Activated T-helper 17 cell treated with anti-CD3 and anti-CD28 coated beads, Interleukin-2, amount 50 U/mL, for 72 hours (primary cell): Measurements from ENCODE around the gene TAF8. TPM values are rescaled to one million over a fixed set of nuclear protein-coding genes. Genes with fewer than 3 reads are reported as not detected.
A peak's percentile ranks its signal among the peaks of the same experiment; 100 is the strongest.

Experiments
- ATAC-seq: fragments of 150-1000 bp; cut with Tn5 transposase; replicated peaks from 2 replicates; pipeline ENCODE4 v1.10.0; 2021; ENCODE audit warnings: mild to moderate bottlenecking, moderate library complexity
- H3K27ac Mint-ChIP-seq: one replicate; pipeline ENCODE4 v1.8.0; 2022; ENCODE audit warnings: mixed read lengths
- H3K27me3 Mint-ChIP-seq: one replicate; pipeline ENCODE4 v1.8.0; 2022; ENCODE audit warnings: mixed read lengths
- H3K36me3 Mint-ChIP-seq: one replicate; pipeline ENCODE4 v1.8.0; 2022; ENCODE audit warnings: low read depth, mild to moderate bottlenecking, mixed read lengths
- H3K4me1 Mint-ChIP-seq: one replicate; pipeline ENCODE4 v1.8.0; 2022; ENCODE audit warnings: mixed read lengths
- H3K4me3 Mint-ChIP-seq: one replicate; pipeline ENCODE4 v1.8.0; 2022; ENCODE audit warnings: mild to moderate bottlenecking, mixed read lengths
- H3K9me3 Mint-ChIP-seq: one replicate; pipeline ENCODE4 v1.8.0; 2022; ENCODE audit warnings: mixed read lengths
- total RNA-seq, 2 donors: library from RNA; stranded (reverse); gene quantifications; one replicate each; pipeline ENCODE4 v1.2.3, GENCODE V29; 2022

The TAF8 gene
- total RNA-seq, 2 donors from 2014 or later: 48.8 to 60.9 TPM

DNA sequence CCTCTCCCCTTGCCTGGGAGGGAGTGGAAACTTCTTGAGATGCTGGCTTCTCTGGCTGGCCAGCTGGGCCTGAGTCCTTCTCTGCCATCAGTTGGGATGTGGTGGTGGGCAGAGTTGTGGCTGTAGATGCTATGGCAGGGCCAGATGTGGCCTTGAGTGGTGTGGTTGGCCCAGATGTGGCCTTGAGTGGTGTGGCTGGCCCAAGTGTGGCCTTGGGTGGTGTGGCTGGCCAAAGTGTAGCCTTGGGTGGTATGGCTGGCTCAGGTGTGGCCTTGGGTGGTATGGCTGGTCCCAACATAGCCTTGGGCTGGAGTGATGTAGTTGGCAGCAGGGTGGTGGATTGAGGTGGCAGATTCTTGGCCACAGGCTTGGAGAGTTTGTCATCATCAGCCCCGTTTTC lies 55.4 kb downstream of the TAF8 start:
- H3K36me3 Mint-ChIP-seq: no peaks in the 10 kb centered on the region
- H3K4me1 Mint-ChIP-seq: peaks cover 11% of the 10 kb centered on the region
- H3K4me3 Mint-ChIP-seq: no peak overlapping the region
- H3K9me3 Mint-ChIP-seq: no peaks in the 10 kb centered on the region
- no peak for ATAC-seq
- peak overlapping the region; percentile 8 for H3K27ac Mint-ChIP-seq
- H3K27me3 Mint-ChIP-seq: no peaks in the 10 kb centered on the region

DNA sequence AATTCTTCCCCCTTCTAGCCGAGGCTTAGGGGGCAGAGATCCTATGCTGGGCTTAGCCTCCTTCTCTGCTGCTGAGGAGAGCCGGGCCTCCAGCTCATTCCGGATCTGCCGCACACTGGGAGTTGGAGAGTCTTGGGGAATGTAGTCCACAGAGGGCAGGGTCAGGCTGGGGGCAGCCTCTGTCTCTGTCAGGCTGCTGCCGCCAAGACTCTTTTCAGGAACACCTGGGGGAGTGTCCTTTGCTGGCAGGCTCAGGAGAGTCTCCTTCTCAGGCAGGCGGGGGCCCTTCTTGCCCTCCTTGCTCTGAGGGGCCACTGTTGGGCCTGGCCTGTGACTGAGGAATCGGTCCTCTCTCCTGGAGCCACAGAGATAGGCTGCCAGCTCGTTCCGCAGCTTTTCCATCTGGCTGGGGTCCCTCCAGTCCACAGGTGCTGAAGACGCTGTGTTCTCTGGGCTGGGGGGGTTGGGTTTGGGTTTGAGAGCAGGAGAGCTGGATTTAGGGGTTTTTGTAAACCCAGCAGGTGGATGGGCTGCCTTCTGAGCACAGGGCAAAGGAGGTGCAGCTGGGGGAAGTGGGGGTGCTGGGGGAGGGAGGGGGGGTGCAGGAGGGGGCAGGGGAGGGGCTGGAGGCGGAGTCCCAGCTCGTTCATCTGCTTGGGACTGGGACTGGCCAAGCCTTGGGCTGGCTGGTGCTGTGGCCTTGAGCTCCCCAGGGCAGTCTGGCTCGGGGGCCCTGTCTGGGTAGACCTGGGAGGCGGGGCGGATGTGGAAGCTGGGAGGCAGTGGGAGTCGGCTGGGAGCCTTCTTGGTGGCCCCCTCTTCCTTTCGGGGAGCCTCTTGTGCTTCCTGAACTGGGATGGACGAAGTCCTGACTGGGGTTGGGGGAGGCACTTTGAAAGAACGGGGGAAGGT lies 56.0 kb downstream of the TAF8 start:
- H3K4me3 Mint-ChIP-seq: no peak overlapping the region

DNA sequence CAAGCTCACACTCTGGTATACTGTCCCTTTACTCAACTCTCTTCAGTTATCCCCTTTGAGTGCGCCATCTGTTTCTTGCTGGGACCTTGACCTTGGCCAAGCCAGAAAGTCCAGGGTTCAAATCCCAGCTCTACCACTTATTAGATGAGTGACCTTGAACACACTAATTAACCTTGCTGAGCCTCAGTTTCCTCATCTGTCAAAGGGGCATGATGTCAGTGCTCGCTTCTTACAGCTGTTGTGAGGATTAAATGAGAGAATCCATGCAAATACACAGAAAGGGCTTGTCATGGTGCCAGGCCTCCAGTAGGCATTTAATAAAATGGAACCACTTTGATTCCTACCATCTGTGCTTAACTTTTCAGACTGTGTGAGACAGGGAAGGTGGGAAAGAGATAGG lies 57.7 kb downstream of the TAF8 start:
- Mint-ChIP-seq H3K27me3 (peaks cover 4% of the 10 kb centered on the region), H3K36me3 (no peaks in the 10 kb centered on the region), H3K9me3 (no peaks in the 10 kb centered on the region), H3K4me3 (no peak overlapping the region), H3K27ac (no peak overlapping the region), H3K4me1 (peaks cover 6% of the 10 kb centered on the region)
- ATAC-seq: no peak

More for the DNA sequence above, 56.0 kb downstream of the TAF8 start:
- H3K36me3 Mint-ChIP-seq: no peaks in the 10 kb centered on the region
- ATAC-seq: no peak
- H3K27me3 Mint-ChIP-seq: no peaks in the 10 kb centered on the region
- H3K4me1 Mint-ChIP-seq: peaks cover 7% of the 10 kb centered on the region
- H3K9me3 Mint-ChIP-seq: no peaks in the 10 kb centered on the region
- peak overlapping the region; percentile 8 for H3K27ac Mint-ChIP-seq

DNA sequence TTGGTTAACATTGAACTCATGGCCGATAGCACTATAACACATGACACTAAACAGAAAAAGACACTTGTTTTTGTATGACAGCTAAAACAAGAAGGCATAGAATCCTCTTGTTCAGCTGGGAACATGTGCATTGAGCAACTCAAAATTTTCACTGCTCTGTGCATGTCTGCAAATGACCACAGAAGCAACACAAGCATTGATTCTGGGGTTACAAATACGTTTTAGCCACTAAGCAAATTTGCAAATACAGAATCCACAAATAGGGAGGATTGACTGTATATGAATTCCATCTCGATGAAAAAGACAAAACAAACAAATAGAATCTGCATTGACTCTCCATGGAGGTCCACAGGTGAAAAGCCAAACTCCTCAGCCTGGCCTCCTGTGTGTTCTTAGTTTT lies 60.4 kb downstream of the TAF8 start:
- H3K4me1 Mint-ChIP-seq: no peaks in the 10 kb centered on the region
- H3K4me3 Mint-ChIP-seq: no peak overlapping the region
- H3K27ac Mint-ChIP-seq: no peak overlapping the region
- H3K27me3 Mint-ChIP-seq: peaks cover 4% of the 10 kb centered on the region
- ATAC-seq: no peak
- no peaks in the 10 kb centered on the region for H3K36me3 Mint-ChIP-seq
- H3K9me3 Mint-ChIP-seq: no peaks in the 10 kb centered on the region

DNA sequence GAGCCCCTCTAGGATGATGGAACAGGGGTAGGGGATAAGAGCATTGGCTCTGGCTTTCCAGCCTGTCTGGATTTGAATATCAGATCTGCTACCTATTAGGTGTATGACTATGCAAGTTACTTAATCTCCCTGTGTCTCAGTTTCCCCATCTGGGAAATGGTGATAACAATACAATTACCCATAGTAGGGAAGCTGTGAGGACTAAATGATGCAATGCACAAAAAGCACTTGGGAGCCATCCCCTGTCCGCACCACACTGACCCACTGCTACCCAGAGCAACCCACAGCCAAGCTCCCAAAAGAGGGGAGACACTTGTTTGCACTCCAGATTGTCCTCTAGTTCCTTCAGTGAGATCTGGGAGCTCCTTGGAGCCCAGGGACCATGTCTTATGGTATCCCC lies 62.0 kb downstream of the TAF8 start:
- H3K27ac Mint-ChIP-seq: no peak overlapping the region
- H3K36me3 Mint-ChIP-seq: no peaks in the 10 kb centered on the region
- H3K27me3 Mint-ChIP-seq: peaks cover 9% of the 10 kb centered on the region
- no peak overlapping the region for H3K4me3 Mint-ChIP-seq
- H3K4me1 Mint-ChIP-seq: no peaks in the 10 kb centered on the region
- no peaks in the 10 kb centered on the region for H3K9me3 Mint-ChIP-seq
- no peak for ATAC-seq

DNA sequence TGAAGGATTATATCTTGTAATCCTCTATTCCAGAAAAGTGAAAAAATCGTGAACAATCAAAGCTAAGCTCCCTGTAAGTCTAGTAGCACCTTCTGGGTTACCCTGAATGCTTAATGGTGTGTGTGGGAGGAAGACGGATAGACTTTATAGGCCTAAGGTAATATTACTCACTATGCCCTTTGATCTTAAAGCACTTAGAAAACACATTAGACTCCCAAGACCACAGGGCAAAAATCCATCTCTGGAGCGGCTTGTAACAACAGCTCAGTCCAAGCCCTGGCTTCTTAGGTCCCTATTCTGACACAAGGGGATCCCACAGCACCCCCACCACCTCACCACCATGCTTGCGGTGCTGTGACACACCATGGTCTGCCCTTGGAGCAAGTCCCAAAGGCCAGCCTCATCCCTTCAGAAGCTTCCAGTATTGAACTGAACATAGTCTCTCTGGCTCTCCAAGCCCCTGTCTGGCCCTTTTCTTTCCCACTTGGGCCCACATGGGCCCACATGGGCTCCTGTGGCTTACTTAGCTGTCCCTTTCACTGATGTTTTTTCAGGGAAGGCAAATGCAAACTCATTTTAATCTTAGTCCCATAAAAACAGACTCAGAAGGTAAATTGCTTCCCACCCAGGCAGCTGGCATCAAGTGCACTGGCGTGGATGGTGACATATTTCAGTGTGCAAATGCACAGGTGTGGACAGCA lies 63.8 kb downstream of the TAF8 start:
- Mint-ChIP-seq H3K4me3 (no peak overlapping the region), H3K36me3 (no peaks in the 10 kb centered on the region), H3K27ac (no peak overlapping the region), H3K9me3 (no peaks in the 10 kb centered on the region), H3K27me3 (peaks cover 9% of the 10 kb centered on the region), H3K4me1 (no peaks in the 10 kb centered on the region)
- ATAC-seq: peak; percentile 32

DNA sequence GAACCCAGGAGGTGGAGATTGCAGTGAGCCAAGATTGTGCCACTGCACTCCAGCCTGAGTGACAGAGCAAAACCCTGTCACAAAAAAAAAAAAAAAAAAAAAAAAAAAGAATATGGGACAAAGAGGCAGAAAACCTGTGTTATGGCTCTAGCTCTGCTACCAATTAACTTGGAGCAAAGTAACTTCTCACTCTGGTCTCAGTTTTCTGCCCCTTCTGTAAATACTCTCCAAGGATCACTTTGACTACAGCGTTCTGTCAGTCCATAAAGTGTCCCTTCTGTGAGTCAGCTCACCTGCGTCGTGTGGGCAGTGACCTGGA lies 67.5 kb downstream of the TAF8 start:
- ATAC-seq: no peak
- Mint-ChIP-seq H3K27me3 (peaks cover 5% of the 10 kb centered on the region), H3K36me3 (no peaks in the 10 kb centered on the region), H3K4me1 (no peaks in the 10 kb centered on the region), H3K27ac (no peak overlapping the region), H3K9me3 (no peaks in the 10 kb centered on the region), H3K4me3 (no peak overlapping the region)

DNA sequence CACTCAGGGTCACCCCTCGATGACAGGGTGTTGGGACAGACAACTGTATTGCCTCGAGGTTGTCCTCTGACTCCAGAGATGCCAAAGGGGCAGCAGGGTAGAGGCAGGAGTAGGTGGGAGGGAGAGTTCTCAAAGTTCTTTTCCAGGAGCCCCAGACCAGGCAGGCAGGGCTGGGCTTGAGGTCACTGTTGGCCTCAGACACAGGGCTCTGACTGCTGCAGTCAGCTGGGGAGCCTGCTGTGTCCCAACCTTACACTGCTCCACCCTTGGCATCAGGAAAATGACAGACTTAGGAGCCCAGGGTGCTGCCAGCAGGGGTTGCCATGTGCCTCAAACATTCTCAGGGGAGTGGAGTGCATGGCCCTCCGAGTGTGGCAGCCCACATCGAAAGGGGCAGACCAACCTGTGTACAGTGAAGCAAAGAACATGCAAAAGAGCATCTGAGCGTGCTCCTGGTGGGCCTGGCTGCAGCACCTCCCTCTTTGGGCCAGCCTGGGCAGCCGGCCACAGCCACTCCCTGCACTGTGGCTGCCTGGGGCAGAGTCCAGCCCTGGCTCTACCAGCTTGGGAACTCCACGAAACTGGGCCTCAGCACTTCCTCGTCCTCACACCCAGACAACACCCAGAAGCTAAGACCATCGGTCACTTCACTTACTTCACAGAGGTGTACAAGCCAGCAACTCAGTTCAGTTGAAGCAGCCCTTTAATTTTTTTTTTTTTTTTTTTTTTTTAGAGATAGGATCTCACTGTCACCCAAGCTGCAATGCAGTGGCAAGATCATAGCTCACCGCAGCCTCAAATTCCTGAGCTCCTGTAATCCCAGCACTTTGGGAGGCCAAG lies 68.1 kb downstream of the TAF8 start:
- no peak for ATAC-seq
- Mint-ChIP-seq H3K4me1 (no peaks in the 10 kb centered on the region), H3K36me3 (no peaks in the 10 kb centered on the region), H3K4me3 (no peak overlapping the region), H3K27ac (no peak overlapping the region), H3K9me3 (no peaks in the 10 kb centered on the region), H3K27me3 (peaks cover 5% of the 10 kb centered on the region)

DNA sequence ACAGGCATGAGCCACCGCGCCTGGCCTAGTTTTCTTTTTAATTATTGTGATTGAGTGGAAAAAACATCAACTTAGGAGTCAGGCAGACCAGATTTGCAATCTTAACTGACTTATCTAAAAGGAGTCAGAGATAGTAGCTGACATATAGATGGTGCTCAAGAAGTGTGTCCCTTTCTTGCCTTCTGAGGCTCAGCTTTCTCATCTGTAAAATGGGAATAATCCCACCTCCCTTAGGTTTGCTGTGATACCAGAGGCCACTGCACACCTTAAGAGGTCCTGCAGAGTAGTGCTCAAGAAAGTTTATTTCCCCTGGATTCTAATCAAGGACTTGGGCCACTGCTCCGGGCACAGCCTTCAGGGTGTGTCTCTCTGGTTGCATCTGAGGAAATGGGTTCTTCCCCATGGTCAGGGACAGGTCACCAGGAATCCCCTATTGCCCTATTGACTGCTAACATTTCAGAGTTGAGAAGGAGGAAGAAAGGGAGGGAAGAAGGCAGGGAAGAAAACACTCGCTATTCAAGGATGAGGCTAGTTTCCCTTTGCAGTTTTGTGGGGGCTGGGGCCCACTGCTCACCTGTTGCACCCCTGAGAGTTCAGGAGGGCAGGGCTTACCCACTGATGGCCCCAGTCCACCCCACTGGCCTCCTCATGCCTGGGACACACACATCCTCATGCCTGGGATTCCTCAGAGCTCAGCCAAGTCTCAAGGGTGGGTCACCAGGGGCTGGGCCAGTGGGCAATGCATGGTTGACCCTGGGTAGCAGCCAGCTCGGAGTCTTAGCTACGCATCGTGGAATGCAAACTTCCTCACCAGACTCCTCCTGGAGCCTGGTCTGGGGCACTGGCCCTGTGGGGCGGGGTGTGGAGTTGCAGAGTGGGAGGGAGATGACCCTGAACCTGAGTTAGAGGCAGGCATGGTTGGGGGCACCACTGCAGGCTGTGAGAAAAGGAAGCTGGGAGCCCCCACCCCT lies 70.9 kb downstream of the TAF8 start:
- Mint-ChIP-seq H3K4me1 (no peaks in the 10 kb centered on the region), H3K4me3 (no peak overlapping the region), H3K27me3 (peaks cover 5% of the 10 kb centered on the region), H3K9me3 (no peaks in the 10 kb centered on the region), H3K27ac (no peak overlapping the region), H3K36me3 (no peaks in the 10 kb centered on the region)
- no peak for ATAC-seq

DNA sequence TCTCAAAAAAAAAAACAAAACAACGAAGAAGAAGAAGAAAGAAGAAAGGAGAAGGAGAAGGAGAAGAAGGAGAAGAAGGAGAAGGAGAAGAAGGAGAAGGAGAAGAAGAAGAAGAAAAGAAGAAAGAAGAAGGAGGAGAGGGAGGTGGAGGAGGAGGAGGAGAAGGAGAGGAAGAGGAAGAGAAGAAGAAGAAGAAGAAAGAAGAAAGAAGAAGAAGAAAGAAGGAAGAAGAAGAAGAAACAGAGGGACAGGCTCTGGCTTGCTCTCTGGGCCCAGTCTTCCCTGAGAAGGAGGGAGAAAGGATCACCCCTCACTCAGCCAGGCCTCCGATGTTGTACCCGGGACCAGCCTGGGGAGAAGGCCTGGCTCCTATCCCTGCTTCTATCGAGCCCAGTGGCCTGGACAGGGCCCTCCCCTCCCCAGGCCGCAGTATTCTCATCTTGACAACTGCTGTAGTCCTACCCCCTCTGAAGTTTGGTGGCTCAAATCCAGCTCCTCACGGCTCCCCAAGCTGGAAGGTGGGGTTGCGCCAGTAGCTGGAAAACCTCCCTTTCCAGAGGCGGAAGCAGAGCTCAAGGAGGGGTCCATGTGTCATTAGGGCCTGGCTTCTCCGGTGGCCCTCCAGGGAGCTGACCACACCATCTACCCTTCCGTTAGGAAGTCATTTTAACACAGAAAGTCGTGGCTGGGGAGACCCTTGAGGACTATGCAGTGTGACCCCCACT lies 73.2 kb downstream of the TAF8 start:
- no peaks in the 10 kb centered on the region for H3K27me3 Mint-ChIP-seq
- H3K27ac Mint-ChIP-seq: no peak overlapping the region
- no peak for ATAC-seq
- no peaks in the 10 kb centered on the region for H3K36me3 Mint-ChIP-seq
- H3K4me1 Mint-ChIP-seq: no peaks in the 10 kb centered on the region
- no peaks in the 10 kb centered on the region for H3K9me3 Mint-ChIP-seq
- no peak overlapping the region for H3K4me3 Mint-ChIP-seq

DNA sequence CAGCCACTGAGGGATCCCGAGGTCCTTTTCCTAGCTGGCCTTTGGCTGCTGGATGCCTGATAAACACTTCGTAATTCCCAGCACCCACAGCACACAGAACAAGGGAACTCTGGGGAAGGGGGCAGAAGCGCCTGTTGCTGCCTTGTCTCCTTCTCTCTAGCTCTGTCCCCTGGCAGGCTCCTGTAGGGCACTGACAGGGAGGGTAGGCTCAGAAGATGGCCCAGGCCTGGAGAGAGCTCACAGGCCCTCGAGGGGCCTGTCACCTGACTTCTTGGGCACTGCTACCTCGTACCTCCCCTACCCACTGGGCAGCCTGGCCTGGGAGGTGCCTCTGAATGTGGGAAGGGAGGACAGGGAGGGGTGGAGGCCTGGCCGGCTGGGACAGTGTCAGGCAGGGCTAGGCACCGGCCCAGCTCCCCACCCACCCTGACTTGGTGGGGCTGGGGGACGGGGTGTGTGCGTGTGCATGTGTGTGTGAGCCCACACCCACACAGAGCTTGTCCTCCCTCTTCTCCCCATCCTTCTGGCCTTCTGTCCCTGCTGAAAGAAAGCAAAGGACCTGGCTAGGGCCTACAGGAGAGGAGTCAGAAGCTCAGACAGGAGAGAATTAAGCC lies 74.0 kb downstream of the TAF8 start:
- H3K4me3 Mint-ChIP-seq: no peak overlapping the region
- H3K36me3 Mint-ChIP-seq: no peaks in the 10 kb centered on the region
- ATAC-seq: no peak
- H3K9me3 Mint-ChIP-seq: no peaks in the 10 kb centered on the region
- H3K27me3 Mint-ChIP-seq: no peaks in the 10 kb centered on the region
- no peaks in the 10 kb centered on the region for H3K4me1 Mint-ChIP-seq
- H3K27ac Mint-ChIP-seq: no peak overlapping the region

DNA sequence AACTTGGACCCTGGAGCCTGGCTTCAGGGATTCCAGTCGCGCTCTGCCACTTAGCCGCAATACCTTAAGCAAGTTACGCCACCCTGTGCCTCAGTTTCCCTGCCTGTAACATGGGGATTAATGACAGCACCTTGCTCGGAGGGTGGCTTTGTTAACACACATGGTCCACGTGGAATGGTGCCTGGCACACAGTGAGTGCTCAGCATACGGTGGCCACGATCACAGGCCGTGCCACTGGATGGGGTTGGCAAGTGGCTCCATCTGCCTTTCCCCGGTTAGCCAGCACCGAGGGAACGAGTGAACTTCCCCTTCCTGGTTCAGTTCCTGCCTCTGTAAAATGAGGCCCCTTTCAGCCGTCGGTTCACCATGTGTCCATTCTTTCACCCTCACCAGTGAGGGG lies 74.9 kb downstream of the TAF8 start:
- Mint-ChIP-seq H3K36me3 (no peaks in the 10 kb centered on the region), H3K4me1 (no peaks in the 10 kb centered on the region), H3K27ac (no peak overlapping the region), H3K4me3 (no peak overlapping the region), H3K27me3 (peaks cover 1% of the 10 kb centered on the region), H3K9me3 (no peaks in the 10 kb centered on the region)
- no peak for ATAC-seq

DNA sequence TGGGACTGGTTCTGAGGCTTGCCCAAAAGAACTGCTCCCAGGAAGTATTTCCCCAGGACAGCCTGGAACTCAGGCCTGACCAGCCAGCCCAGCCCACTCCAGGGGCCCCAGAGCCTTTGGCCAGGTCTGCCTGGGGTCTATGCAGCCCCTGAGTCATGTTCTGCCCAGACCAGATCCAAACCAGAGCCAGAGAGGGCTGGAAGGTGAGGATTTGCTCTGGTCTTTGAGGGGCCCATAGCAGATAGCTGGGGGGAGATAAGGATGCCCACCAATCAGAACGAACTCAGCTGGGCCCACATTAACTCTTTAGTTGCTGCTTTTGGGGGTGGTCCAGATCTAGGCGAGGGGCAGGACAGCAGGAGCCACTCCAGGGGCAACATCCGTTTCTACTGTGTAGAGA lies 75.3 kb downstream of the TAF8 start:
- no peaks in the 10 kb centered on the region for H3K4me1 Mint-ChIP-seq
- H3K9me3 Mint-ChIP-seq: no peaks in the 10 kb centered on the region
- no peak for ATAC-seq
- no peak overlapping the region for H3K4me3 Mint-ChIP-seq
- H3K27me3 Mint-ChIP-seq: peaks cover 3% of the 10 kb centered on the region
- H3K36me3 Mint-ChIP-seq: no peaks in the 10 kb centered on the region
- no peak overlapping the region for H3K27ac Mint-ChIP-seq
